HEK293 (cell line): Measurements from ENCODE around the gene MAGEF1.

Experiments
- CTCF ChIA-PET: fragments of 350-600 bp; formaldehyde crosslinking; extraction: SDS; loops from one replicate; lab custom pipeline; 2021; ENCODE audit warnings: antibody characterized with exemption; lab: Yijun Ruan, JAX
- POLR2A ChIA-PET: fragments of 300-600 bp; formaldehyde crosslinking; extraction: SDS; loops from one replicate; lab custom pipeline; 2020; ENCODE audit warnings: antibody characterized with exemption, inconsistent platforms; lab: Yijun Ruan, JAX
- H3K27ac ChIP-seq: fragments of 200-500 bp; sonication (Bioruptor generic); 2 replicates; pipeline ENCODE4 v1.5.1; 2014; ENCODE audit warnings: low read depth, low read length, control low read depth, inconsistent platforms; ENCODE audit errors: extremely low read depth
- H3K36me3 ChIP-seq, 2 experiments: fragments of 200-500 bp in 1 of 2; sonication (Bioruptor generic) in 1 of 2; 1 replicate in 1 of 2; 2 replicates in 1 of 2; pipeline ENCODE4 v1.5.1; 2014 to 2017; ENCODE audit warnings: inconsistent platforms in 2 of 2, low read length in 2 of 2; ENCODE audit not compliant: control insufficient read depth in 2 of 2, insufficient read depth in 1 of 2
- H3K4me1 ChIP-seq: fragments of 200-500 bp; sonication (Bioruptor generic); 2 replicates; pipeline ENCODE4 v1.5.1; 2014; ENCODE audit warnings: mild to moderate bottlenecking, low read length, inconsistent platforms; ENCODE audit not compliant: control insufficient read depth, insufficient read depth
- H3K4me3 ChIP-seq: 2 replicates; pipeline ENCODE4 v1.5.1; 2011; ENCODE audit warnings: low read depth, mild to moderate bottlenecking, control low read depth, low read length, moderate library complexity
- H3K9me3 ChIP-seq: fragments of 200-500 bp; sonication (Bioruptor generic); 2 replicates; pipeline ENCODE4 v1.5.1; 2014; ENCODE audit warnings: low read depth, low read length, inconsistent platforms; ENCODE audit not compliant: control insufficient read depth, insufficient read depth
- BCL11B ChIP-seq: fragments of 450-650 bp; formaldehyde crosslinking; IDR thresholded peaks from 2 replicates; pipeline ENCODE4 v1.5.1; 2016; ENCODE audit warnings: low read depth, missing biosample characterization, missing genetic modification characterization
- EGR2 ChIP-seq: fragments of 450-650 bp; formaldehyde crosslinking; IDR thresholded peaks from 2 replicates; pipeline ENCODE4 v1.5.1; 2016; ENCODE audit warnings: low read depth, missing biosample characterization, missing genetic modification characterization
- FEZF1 ChIP-seq: fragments of 450-650 bp; formaldehyde crosslinking; IDR thresholded peaks from 2 replicates; pipeline ENCODE4 v1.5.1; 2016; ENCODE audit warnings: missing biosample characterization, missing genetic modification characterization
- PATZ1 ChIP-seq: fragments of 450-650 bp; formaldehyde crosslinking; IDR thresholded peaks from 2 replicates; pipeline ENCODE4 v1.5.1; 2016; ENCODE audit warnings: missing biosample characterization, missing genetic modification characterization
- REPIN1 ChIP-seq: fragments of 450-650 bp; formaldehyde crosslinking; IDR thresholded peaks from 2 replicates; pipeline ENCODE4 v1.5.1; 2017; ENCODE audit warnings: missing biosample characterization, missing genetic modification characterization, low read depth
- TRIM28 ChIP-seq: IDR thresholded peaks from 2 replicates; pipeline ENCODE4 v1.6.1; 2011; ENCODE audit warnings: low read length, control low read depth, borderline replicate concordance
- WT1 ChIP-seq: fragments of 450-650 bp; formaldehyde crosslinking; IDR thresholded peaks from 2 replicates; pipeline ENCODE4 v1.5.1; 2016; ENCODE audit warnings: missing biosample characterization, missing genetic modification characterization
- ZNF132 ChIP-seq: fragments of 450-650 bp; formaldehyde crosslinking; IDR thresholded peaks from 2 replicates; pipeline ENCODE4 v1.5.1; 2017; ENCODE audit warnings: missing biosample characterization, missing genetic modification characterization, borderline replicate concordance
- ZNF174 ChIP-seq: fragments of 450-650 bp; formaldehyde crosslinking; IDR thresholded peaks from 2 replicates; pipeline ENCODE4 v1.5.0; 2017; ENCODE audit warnings: missing biosample characterization, mild to moderate bottlenecking, missing genetic modification characterization
- ZNF202 ChIP-seq: fragments of 450-650 bp; formaldehyde crosslinking; IDR thresholded peaks from 2 replicates; pipeline ENCODE4 v1.5.1; 2016; ENCODE audit warnings: missing biosample characterization, missing genetic modification characterization, borderline replicate concordance
- ZNF211 ChIP-seq: fragments of 450-650 bp; formaldehyde crosslinking; IDR thresholded peaks from 2 replicates; pipeline ENCODE4 v1.5.1; 2016; ENCODE audit warnings: low read depth, missing biosample characterization, missing genetic modification characterization
- ZNF214 ChIP-seq: fragments of 450-650 bp; formaldehyde crosslinking; IDR thresholded peaks from 2 replicates; pipeline ENCODE4 v1.5.1; 2017; ENCODE audit warnings: missing biosample characterization, mild to moderate bottlenecking, missing genetic modification characterization, borderline replicate concordance
- ZNF223 ChIP-seq: fragments of 450-650 bp; formaldehyde crosslinking; IDR thresholded peaks from 2 replicates; pipeline ENCODE4 v1.5.1; 2016; ENCODE audit warnings: missing biosample characterization, missing genetic modification characterization
- ZNF280D ChIP-seq: fragments of 450-650 bp; formaldehyde crosslinking; IDR thresholded peaks from 2 replicates; pipeline ENCODE4 v1.5.1; 2016; ENCODE audit warnings: missing biosample characterization, missing genetic modification characterization
- ZNF404 ChIP-seq: fragments of 450-650 bp; formaldehyde crosslinking; IDR thresholded peaks from 2 replicates; pipeline ENCODE4 v1.5.1; 2017; ENCODE audit warnings: missing biosample characterization, missing genetic modification characterization
- ZNF518A ChIP-seq: fragments of 450-650 bp; formaldehyde crosslinking; conservative IDR thresholded peaks from 2 replicates; pipeline ENCODE4 v1.5.1; 2016; ENCODE audit warnings: low read depth, missing biosample characterization, missing genetic modification characterization
- ZNF624 ChIP-seq: fragments of 450-650 bp; formaldehyde crosslinking; IDR thresholded peaks from 2 replicates; pipeline ENCODE4 v1.5.1; 2017; ENCODE audit warnings: missing biosample characterization, missing genetic modification characterization
- ZNF701 ChIP-seq: fragments of 450-650 bp; formaldehyde crosslinking; IDR thresholded peaks from 2 replicates; pipeline ENCODE4 v1.5.1; 2016; ENCODE audit warnings: missing biosample characterization, missing genetic modification characterization
- ZNF843 ChIP-seq: fragments of 450-650 bp; formaldehyde crosslinking; IDR thresholded peaks from 2 replicates; pipeline ENCODE4 v1.5.1; 2016; ENCODE audit warnings: missing biosample characterization, missing genetic modification characterization
- ZSCAN5A ChIP-seq: fragments of 450-650 bp; formaldehyde crosslinking; IDR thresholded peaks from 2 replicates; pipeline ENCODE4 v1.5.1; 2016; ENCODE audit warnings: missing biosample characterization, missing genetic modification characterization

The MAGEF1 gene

GRCh38 chr3:184666442-184666841 is 45.4 kb downstream of the MAGEF1 start:
- H3K4me3 ChIP-seq, result no peak overlapping the region
- no peak for TF ChIP-seq ZSCAN5A (tag by site-specific recombination)
- TF ChIP-seq ZNF214, result no peak
- TF ChIP-seq PATZ1 (tag by site-specific recombination), result no peak
- no peak for TF ChIP-seq ZNF202 (tag by site-specific recombination)
- no peak for TF ChIP-seq FEZF1 (tag by site-specific recombination)
- no peak for TF ChIP-seq ZNF211
- no peak for TF ChIP-seq ZNF174 (tag by site-specific recombination)
- no peak for TF ChIP-seq ZNF701
- TF ChIP-seq REPIN1 (tag by site-specific recombination), result no peak
- TF ChIP-seq TRIM28, result no peak
- no peak for TF ChIP-seq ZNF280D
- no peak for TF ChIP-seq ZNF624 (tag by site-specific recombination)
- TF ChIP-seq ZNF223, result no peak
- no peak for TF ChIP-seq ZNF843 (tag by site-specific recombination)
- TF ChIP-seq, all 188 proteins: peak for 0
- H3K36me3 ChIP-seq, result no peaks in the 10 kb centered on the region
- H3K27ac ChIP-seq, result no peak overlapping the region
- H3K4me1 ChIP-seq, result no peaks in the 10 kb centered on the region
- ChIA-PET POLR2A (no interaction called here), CTCF (interaction anchor here (0.6 kb wide), 1 partner anchor 11 kb away, joined by 3 read pairs; no protein-coding TSS in a partner anchor)
- H3K9me3 ChIP-seq, result no peaks in the 10 kb centered on the region

GRCh38 chr3:184665101-184665500 is 46.8 kb downstream of the MAGEF1 start:
- no peaks in the 10 kb centered on the region for H3K9me3 ChIP-seq
- POLR2A ChIA-PET, result no interaction called here
- no peak overlapping the region for H3K4me3 ChIP-seq
- no peaks in the 10 kb centered on the region for H3K36me3 ChIP-seq
- no peak overlapping the region for H3K27ac ChIP-seq
- no peaks in the 10 kb centered on the region for H3K4me1 ChIP-seq
- CTCF ChIA-PET, result no interaction called here
- TF ChIP-seq BCL11B (tag by site-specific recombination) (no peak), EGR2 (tag by site-specific recombination) (peak; percentile 43), WT1 (tag by site-specific recombination) (peak; percentile 45; the same call in 1 of the 2 replicates), ZNF404 (tag by site-specific recombination) (no peak), ZNF132 (tag by site-specific recombination) (no peak), ZNF518A (tag by site-specific recombination) (no peak)
- TF ChIP-seq, all 188 proteins: peak for 2
